DOHH2 (cell line): ENCODE data around the gene RNU1-3.
"Not testable (repeated sequence)": the region's sequence is repeated elsewhere in the genome, so short reads cannot be mapped to it uniquely, and the experiment has no call there.

Source experiments
- H3F3A ChIP-seq: fragments of 200-600 bp; sonication (generic), shearing (Covaris generic); 2 replicates; pipeline ENCODE4 v1.6.0; 2016; ENCODE audit warnings: antibody characterized with exemption, mild to moderate bottlenecking; ENCODE audit not compliant: control insufficient read depth, insufficient read depth
- H3K27ac ChIP-seq: fragments of 200-600 bp; sonication (generic); 2 replicates; pipeline ENCODE4 v1.5.1; 2014; ENCODE audit warnings: low read depth, mild to moderate bottlenecking, low read length, moderate library complexity
- H3K27me3 ChIP-seq: fragments of 200-600 bp; sonication (generic); 2 replicates; pipeline ENCODE4 v1.6.1; 2014; ENCODE audit warnings: mild to moderate bottlenecking, low read length, mixed read lengths; ENCODE audit not compliant: control insufficient read depth
- H3K36me3 ChIP-seq: fragments of 200-600 bp; sonication (generic); 2 replicates; pipeline ENCODE4 v1.6.1; 2014; ENCODE audit warnings: mild to moderate bottlenecking, low read length, moderate library complexity, mixed read lengths; ENCODE audit not compliant: control insufficient read depth
- H3K4me1 ChIP-seq: fragments of 200-600 bp; sonication (generic); 2 replicates; pipeline ENCODE4 v1.6.1; 2014; ENCODE audit warnings: mild to moderate bottlenecking, low read length, mixed read lengths; ENCODE audit not compliant: control insufficient read depth
- H3K4me2 ChIP-seq: fragments of 200-600 bp; sonication (generic); 2 replicates; pipeline ENCODE4 v1.6.0; 2014; ENCODE audit warnings: mild to moderate bottlenecking, low read length, moderate library complexity
- H3K4me3 ChIP-seq: fragments of 200-600 bp; sonication (generic); 2 replicates; pipeline ENCODE4 v1.5.1; 2014; ENCODE audit warnings: mild to moderate bottlenecking, low read length, mixed read lengths
- H3K79me2 ChIP-seq: fragments of 200-600 bp; sonication (generic); 2 replicates; pipeline ENCODE4 v1.6.1; 2014; ENCODE audit warnings: mild to moderate bottlenecking, low read length, mixed read lengths; ENCODE audit not compliant: control insufficient read depth
- H3K9me2 ChIP-seq: fragments of 200-600 bp; sonication (generic); replicated peaks from 2 replicates; pipeline ENCODE4 v1.6.1; 2014; ENCODE audit warnings: mild to moderate bottlenecking, low read length, mixed read lengths; ENCODE audit not compliant: control insufficient read depth
- H3K9me3 ChIP-seq: fragments of 200-600 bp; sonication (generic); 2 replicates; pipeline ENCODE4 v1.6.1; 2014; ENCODE audit warnings: antibody characterized with exemption, low read length, mixed read lengths; ENCODE audit not compliant: control insufficient read depth, insufficient read depth
- H4K20me1 ChIP-seq: fragments of 200-600 bp; sonication (generic); 2 replicates; pipeline ENCODE4 v1.6.0; 2014; ENCODE audit warnings: low read depth, mild to moderate bottlenecking, antibody characterized with exemption, low read length, moderate library complexity; ENCODE audit not compliant: control insufficient read depth, insufficient read depth
- EZH2phosphoT487 ChIP-seq: fragments of 200-600 bp; sonication (generic); IDR thresholded peaks from 2 replicates; pipeline ENCODE4 v1.6.1; 2017; ENCODE audit warnings: borderline replicate concordance, mild to moderate bottlenecking, antibody characterized with exemption, low read length, moderate library complexity, mixed read lengths
- TF ChIP-seq, protein P1 (sequence below): fragments of 200-600 bp; sonication (generic); IDR thresholded peaks from one replicate; pipeline ENCODE4 v1.5.1; 2014; ENCODE audit warnings: antibody characterized with exemption, mild to moderate bottlenecking, low read depth, low read length; ENCODE audit not compliant: poor library complexity, severe bottlenecking

Gene RNU1-3

GRCh38 chr1:16644482-16645270, 22.1 kb downstream of the RNU1-3 start:
- peaks cover 47% of the 10 kb centered on the region for H3K79me2 ChIP-seq
- H3K27ac ChIP-seq: peak overlapping the region; percentile 18
- H4K20me1 ChIP-seq, H3K9me2 ChIP-seq, H3K36me3 ChIP-seq, H3F3A ChIP-seq, H3K27me3 ChIP-seq, H3K9me3 ChIP-seq: not testable (repeated sequence)
- peak overlapping the region; percentile 76 for H3K4me3 ChIP-seq
- H3K4me2 ChIP-seq: peak overlapping the region; percentile 81
- H3K4me1 ChIP-seq: peaks cover 25% of the 10 kb centered on the region
- TF ChIP-seq, protein P1, sequence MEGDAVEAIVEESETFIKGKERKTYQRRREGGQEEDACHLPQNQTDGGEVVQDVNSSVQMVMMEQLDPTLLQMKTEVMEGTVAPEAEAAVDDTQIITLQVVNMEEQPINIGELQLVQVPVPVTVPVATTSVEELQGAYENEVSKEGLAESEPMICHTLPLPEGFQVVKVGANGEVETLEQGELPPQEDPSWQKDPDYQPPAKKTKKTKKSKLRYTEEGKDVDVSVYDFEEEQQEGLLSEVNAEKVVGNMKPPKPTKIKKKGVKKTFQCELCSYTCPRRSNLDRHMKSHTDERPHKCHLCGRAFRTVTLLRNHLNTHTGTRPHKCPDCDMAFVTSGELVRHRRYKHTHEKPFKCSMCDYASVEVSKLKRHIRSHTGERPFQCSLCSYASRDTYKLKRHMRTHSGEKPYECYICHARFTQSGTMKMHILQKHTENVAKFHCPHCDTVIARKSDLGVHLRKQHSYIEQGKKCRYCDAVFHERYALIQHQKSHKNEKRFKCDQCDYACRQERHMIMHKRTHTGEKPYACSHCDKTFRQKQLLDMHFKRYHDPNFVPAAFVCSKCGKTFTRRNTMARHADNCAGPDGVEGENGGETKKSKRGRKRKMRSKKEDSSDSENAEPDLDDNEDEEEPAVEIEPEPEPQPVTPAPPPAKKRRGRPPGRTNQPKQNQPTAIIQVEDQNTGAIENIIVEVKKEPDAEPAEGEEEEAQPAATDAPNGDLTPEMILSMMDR: peak; percentile 66

- Histone ChIP-seq H4K20me1 (peaks cover 6% of the 10 kb centered on the region; the same call in 1 of the 2 replicates), H3K27ac (peak overlapping the region; percentile 18), H3K4me3 (peak overlapping the region; percentile 76), H3K36me3 (peaks cover 7% of the 10 kb centered on the region; the same call in 1 of the 2 replicates), H3K27me3 (no peaks in the 10 kb centered on the region), H3K9me3 (no peaks in the 10 kb centered on the region), H3F3A (no peaks in the 10 kb centered on the region), H3K9me2 (no peaks in the 10 kb centered on the region), H3K4me2 (peak overlapping the region; percentile 81), H3K79me2 (peaks cover 52% of the 10 kb centered on the region), H3K4me1 (peaks cover 25% of the 10 kb centered on the region)
- TF ChIP-seq EZH2phosphoT487: no peak
- TF ChIP-seq, protein P1: no peak
Measured at GRCh38 chr1:16644193-16644481, 22.6 kb downstream of the RNU1-3 start.

GRCh38 chr1:16643476-16644192, 23.1 kb downstream of the RNU1-3 start:
- not testable (repeated sequence) for H3K36me3 ChIP-seq, H4K20me1 ChIP-seq, H3K27ac ChIP-seq, H3K27me3 ChIP-seq, H3F3A ChIP-seq, H3K9me2 ChIP-seq, H3K9me3 ChIP-seq
- H3K79me2 ChIP-seq: peaks cover 57% of the 10 kb centered on the region
- H3K4me2 ChIP-seq: peak overlapping the region; percentile 81
- H3K4me3 ChIP-seq: peak overlapping the region; percentile 76
- H3K4me1 ChIP-seq: peaks cover 25% of the 10 kb centered on the region

GRCh38 chr1:16643001-16643411, 23.7 kb downstream of the RNU1-3 start:
- not testable (repeated sequence) for H3K9me3 ChIP-seq, H4K20me1 ChIP-seq, H3K27ac ChIP-seq, H3K36me3 ChIP-seq, H3K9me2 ChIP-seq, H3F3A ChIP-seq, H3K27me3 ChIP-seq
- peaks cover 63% of the 10 kb centered on the region for H3K79me2 ChIP-seq
- peaks cover 25% of the 10 kb centered on the region for H3K4me1 ChIP-seq
- peak overlapping the region; percentile 81 for H3K4me2 ChIP-seq
- peak overlapping the region; percentile 76 for H3K4me3 ChIP-seq

- H3K4me3 ChIP-seq, H3F3A ChIP-seq, H3K27me3 ChIP-seq, H3K9me3 ChIP-seq, H3K9me2 ChIP-seq, H3K36me3 ChIP-seq, H3K27ac ChIP-seq, H4K20me1 ChIP-seq: not testable (repeated sequence)
- Histone ChIP-seq H3K4me1 (peaks cover 25% of the 10 kb centered on the region), H3K4me2 (peak overlapping the region; percentile 81), H3K79me2 (peaks cover 67% of the 10 kb centered on the region)
Measured at GRCh38 chr1:16642025-16642966, 24.5 kb downstream of the RNU1-3 start.
